ENCODE data around the gene GAN. TPM values are rescaled to one million over a fixed set of nuclear protein-coding genes. Genes with fewer than 3 reads are reported as not detected.
A peak's percentile ranks its signal among the peaks of the same experiment; 100 is the strongest.

Gene GAN
- total and polyA plus RNA-seq, 9 of the 15 experiments (the other 6 are each of a cell fraction or from before 2014, with no cell fraction given) = 0.83 to 15.1 (median 5.2) TPM

DNA sequence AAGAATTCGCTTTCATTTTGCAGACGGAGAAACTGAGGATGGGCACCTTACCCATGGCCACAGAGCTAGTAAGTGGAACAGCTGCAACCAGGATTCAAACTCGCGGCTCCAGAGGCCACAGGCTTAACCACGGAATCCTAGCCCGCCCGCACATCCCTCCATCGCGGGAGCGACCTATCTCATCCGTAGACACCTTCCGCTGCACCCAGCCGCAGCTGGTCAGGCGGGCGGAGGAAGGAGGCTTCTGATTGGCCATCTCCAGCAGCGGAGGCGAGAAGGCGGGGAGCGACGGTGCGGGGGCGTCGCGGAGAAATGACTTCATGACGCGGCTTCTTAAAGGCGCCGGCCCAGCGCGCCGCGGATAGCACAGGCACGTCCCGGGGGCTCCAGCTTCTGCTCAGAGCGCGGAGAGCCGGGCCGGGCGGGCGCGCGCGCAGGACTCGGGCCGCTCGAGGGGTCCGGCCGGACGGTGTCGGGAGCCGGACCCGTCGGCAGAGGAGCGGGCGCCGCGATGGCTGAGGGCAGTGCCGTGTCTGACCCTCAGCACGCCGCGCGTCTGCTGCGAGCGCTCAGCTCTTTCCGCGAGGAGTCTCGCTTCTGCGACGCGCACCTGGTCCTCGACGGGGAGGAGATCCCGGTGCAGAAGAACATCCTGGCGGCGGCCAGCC lies at the start of gene GAN (continued):
- TF ChIP-seq, protein P1, sequence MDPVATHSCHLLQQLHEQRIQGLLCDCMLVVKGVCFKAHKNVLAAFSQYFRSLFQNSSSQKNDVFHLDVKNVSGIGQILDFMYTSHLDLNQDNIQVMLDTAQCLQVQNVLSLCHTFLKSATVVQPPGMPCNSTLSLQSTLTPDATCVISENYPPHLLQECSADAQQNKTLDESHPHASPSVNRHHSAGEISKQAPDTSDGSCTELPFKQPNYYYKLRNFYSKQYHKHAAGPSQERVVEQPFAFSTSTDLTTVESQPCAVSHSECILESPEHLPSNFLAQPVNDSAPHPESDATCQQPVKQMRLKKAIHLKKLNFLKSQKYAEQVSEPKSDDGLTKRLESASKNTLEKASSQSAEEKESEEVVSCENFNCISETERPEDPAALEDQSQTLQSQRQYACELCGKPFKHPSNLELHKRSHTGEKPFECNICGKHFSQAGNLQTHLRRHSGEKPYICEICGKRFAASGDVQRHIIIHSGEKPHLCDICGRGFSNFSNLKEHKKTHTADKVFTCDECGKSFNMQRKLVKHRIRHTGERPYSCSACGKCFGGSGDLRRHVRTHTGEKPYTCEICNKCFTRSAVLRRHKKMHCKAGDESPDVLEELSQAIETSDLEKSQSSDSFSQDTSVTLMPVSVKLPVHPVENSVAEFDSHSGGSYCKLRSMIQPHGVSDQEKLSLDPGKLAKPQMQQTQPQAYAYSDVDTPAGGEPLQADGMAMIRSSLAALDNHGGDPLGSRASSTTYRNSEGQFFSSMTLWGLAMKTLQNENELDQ (CRISPR knock-in tag; IDR thresholded peaks at IDR 0.05; ENCODE audit: borderline replicate concordance) = no peak
- TF ChIP-seq ZNF134 (CRISPR knock-in tag; conservative IDR thresholded peaks at IDR 0.05) (no peak), POLR2H (tag; IDR thresholded peaks at IDR 0.05; ENCODE audit: low read depth) (peak; percentile 53), CEBPB (tag; IDR thresholded peaks at IDR 0.05) (no peak), ZNF589 (CRISPR knock-in tag; IDR thresholded peaks at IDR 0.05; ENCODE audit: low read depth) (no peak), ZNF347 (CRISPR knock-in tag; IDR thresholded peaks at IDR 0.05; ENCODE audit: low read depth) (no peak), EGR1 (conservative IDR thresholded peaks at IDR 0.05) (peak; percentile 99), XRCC3 (IDR thresholded peaks at IDR 0.05) (no peak), CTBP1 (IDR thresholded peaks at IDR 0.05; ENCODE audit: borderline replicate concordance) (peak; percentile 98), ZNF408 (CRISPR knock-in tag; IDR thresholded peaks at IDR 0.05; ENCODE audit: low read depth) (no peak), TBL1XR1 (IDR thresholded peaks at IDR 0.05; ENCODE audit: low read length in 2 of 2) (peak; percentile 14 to 95; a peak in 3 of 4 replicates), ZNF184 (CRISPR knock-in tag; IDR thresholded peaks at IDR 0.05) (no peak), ZFP1 (CRISPR knock-in tag; IDR thresholded peaks at IDR 0.05) (no peak), MBD2 (IDR thresholded peaks at IDR 0.05; ENCODE audit: borderline replicate concordance, low read depth) (peak; percentile 71), FOXM1 (IDR thresholded peaks at IDR 0.05; ENCODE audit: low read depth) (peak; percentile 24; the same call in 1 of the 2 replicates), FOXM1 (CRISPR knock-in tag; IDR thresholded peaks at IDR 0.05; ENCODE audit: low read depth) (peak; percentile 82; the same call in 1 of the 2 replicates), HNRNPLL (IDR thresholded peaks at IDR 0.05; ENCODE audit: low read depth, low read length, poor library complexity, severe bottlenecking) (peak; percentile 53)
- TF ChIP-seq, protein P2, sequence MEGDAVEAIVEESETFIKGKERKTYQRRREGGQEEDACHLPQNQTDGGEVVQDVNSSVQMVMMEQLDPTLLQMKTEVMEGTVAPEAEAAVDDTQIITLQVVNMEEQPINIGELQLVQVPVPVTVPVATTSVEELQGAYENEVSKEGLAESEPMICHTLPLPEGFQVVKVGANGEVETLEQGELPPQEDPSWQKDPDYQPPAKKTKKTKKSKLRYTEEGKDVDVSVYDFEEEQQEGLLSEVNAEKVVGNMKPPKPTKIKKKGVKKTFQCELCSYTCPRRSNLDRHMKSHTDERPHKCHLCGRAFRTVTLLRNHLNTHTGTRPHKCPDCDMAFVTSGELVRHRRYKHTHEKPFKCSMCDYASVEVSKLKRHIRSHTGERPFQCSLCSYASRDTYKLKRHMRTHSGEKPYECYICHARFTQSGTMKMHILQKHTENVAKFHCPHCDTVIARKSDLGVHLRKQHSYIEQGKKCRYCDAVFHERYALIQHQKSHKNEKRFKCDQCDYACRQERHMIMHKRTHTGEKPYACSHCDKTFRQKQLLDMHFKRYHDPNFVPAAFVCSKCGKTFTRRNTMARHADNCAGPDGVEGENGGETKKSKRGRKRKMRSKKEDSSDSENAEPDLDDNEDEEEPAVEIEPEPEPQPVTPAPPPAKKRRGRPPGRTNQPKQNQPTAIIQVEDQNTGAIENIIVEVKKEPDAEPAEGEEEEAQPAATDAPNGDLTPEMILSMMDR (IDR thresholded peaks at IDR 0.05 in 2 of 3, conservative IDR thresholded peaks at IDR 0.05 in 1 of 3; ENCODE audit: insufficient read depth in 2 of 3, low read depth in 1 of 3, low read length in 3 of 3) = no peak
- TF ChIP-seq, protein P3, sequence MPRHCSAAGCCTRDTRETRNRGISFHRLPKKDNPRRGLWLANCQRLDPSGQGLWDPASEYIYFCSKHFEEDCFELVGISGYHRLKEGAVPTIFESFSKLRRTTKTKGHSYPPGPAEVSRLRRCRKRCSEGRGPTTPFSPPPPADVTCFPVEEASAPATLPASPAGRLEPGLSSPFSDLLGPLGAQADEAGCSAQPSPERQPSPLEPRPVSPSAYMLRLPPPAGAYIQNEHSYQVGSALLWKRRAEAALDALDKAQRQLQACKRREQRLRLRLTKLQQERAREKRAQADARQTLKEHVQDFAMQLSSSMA (CRISPR knock-in tag; IDR thresholded peaks at IDR 0.05) = no peak
- TF ChIP-seq, protein P4, sequence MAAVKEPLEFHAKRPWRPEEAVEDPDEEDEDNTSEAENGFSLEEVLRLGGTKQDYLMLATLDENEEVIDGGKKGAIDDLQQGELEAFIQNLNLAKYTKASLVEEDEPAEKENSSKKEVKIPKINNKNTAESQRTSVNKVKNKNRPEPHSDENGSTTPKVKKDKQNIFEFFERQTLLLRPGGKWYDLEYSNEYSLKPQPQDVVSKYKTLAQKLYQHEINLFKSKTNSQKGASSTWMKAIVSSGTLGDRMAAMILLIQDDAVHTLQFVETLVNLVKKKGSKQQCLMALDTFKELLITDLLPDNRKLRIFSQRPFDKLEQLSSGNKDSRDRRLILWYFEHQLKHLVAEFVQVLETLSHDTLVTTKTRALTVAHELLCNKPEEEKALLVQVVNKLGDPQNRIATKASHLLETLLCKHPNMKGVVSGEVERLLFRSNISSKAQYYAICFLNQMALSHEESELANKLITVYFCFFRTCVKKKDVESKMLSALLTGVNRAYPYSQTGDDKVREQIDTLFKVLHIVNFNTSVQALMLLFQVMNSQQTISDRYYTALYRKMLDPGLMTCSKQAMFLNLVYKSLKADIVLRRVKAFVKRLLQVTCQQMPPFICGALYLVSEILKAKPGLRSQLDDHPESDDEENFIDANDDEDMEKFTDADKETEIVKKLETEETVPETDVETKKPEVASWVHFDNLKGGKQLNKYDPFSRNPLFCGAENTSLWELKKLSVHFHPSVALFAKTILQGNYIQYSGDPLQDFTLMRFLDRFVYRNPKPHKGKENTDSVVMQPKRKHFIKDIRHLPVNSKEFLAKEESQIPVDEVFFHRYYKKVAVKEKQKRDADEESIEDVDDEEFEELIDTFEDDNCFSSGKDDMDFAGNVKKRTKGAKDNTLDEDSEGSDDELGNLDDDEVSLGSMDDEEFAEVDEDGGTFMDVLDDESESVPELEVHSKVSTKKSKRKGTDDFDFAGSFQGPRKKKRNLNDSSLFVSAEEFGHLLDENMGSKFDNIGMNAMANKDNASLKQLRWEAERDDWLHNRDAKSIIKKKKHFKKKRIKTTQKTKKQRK (IDR thresholded peaks at IDR 0.05; ENCODE audit: borderline replicate concordance, low read depth, low read length) = no peak
